Keratinocyte (primary cell): ENCODE measurements around the gene CTTNBP2. TPM values are rescaled to one million over a fixed set of nuclear protein-coding genes. Genes with fewer than 3 reads are reported as not detected.

Source experiments
- DNase-seq: peaks from one replicate; pipeline ENCODE4 v3.0.0-alpha.2; 2011; ENCODE audit warnings: low read depth, missing footprints, low spot score
- FAIRE-seq: peaks from 2 replicates; lab custom pipeline; 2011; peaks lifted over from hg19 to GRCh38; lab: Jason Lieb, UNC
- H2AFZ ChIP-seq: 2 replicates; pipeline ENCODE4 v1.6.0; 2012; ENCODE audit warnings: low read length, control low read depth, inconsistent platforms; ENCODE audit not compliant: control insufficient read depth
- H3K27ac ChIP-seq: 2 replicates; pipeline ENCODE4 v1.5.1; 2011; ENCODE audit warnings: low read length; ENCODE audit not compliant: control insufficient read depth, insufficient read depth
- H3K27me3 ChIP-seq: 3 replicates; pipeline ENCODE4 v1.6.0; 2011; ENCODE audit warnings: low read length; ENCODE audit not compliant: control insufficient read depth, insufficient read depth; ENCODE audit errors: extremely low read depth
- H3K36me3 ChIP-seq, 2 experiments: 2 replicates in 1 of 2; 3 replicates in 1 of 2; pipeline ENCODE4 v1.5.1; 2011; ENCODE audit warnings: low read length in 2 of 2, mild to moderate bottlenecking in 1 of 2; ENCODE audit not compliant: control insufficient read depth in 2 of 2, insufficient read depth in 2 of 2; ENCODE audit errors: extremely low read depth in 1 of 2
- H3K4me1 ChIP-seq: 3 replicates; pipeline ENCODE4 v1.5.1; 2011; ENCODE audit warnings: low read length; ENCODE audit not compliant: control insufficient read depth, insufficient read depth; ENCODE audit errors: extremely low read depth
- H3K4me2 ChIP-seq: 3 replicates; pipeline ENCODE4 v1.6.0; 2011; ENCODE audit warnings: low read depth, low read length; ENCODE audit not compliant: control insufficient read depth, insufficient read depth; ENCODE audit errors: extremely low read depth
- H3K4me3 ChIP-seq, 3 experiments: fragments of 200-600 bp in 1 of 3; sonication (generic) in 1 of 3; 2 replicates in 2 of 3; 3 replicates in 1 of 3; pipeline ENCODE4 v1.5.1; 2011 to 2016; ENCODE audit warnings: low read length in 3 of 3, mild to moderate bottlenecking in 3 of 3, control low read depth in 2 of 3, inconsistent platforms in 1 of 3, low read depth in 1 of 3, mixed read lengths in 1 of 3, mixed run types in 1 of 3, moderate library complexity in 1 of 3; ENCODE audit not compliant: control insufficient read depth in 2 of 3, insufficient read depth in 2 of 3; ENCODE audit errors: extremely low read depth in 1 of 3
- H3K79me2 ChIP-seq: 2 replicates; pipeline ENCODE4 v1.6.0; 2012; ENCODE audit warnings: low read length; ENCODE audit not compliant: control insufficient read depth, insufficient read depth
- H3K9ac ChIP-seq: 3 replicates; pipeline ENCODE4 v1.6.0; 2011; ENCODE audit warnings: low read length; ENCODE audit not compliant: control insufficient read depth, insufficient read depth; ENCODE audit errors: extremely low read depth
- H3K9me1 ChIP-seq: 3 replicates; pipeline ENCODE4 v1.6.0; 2011; ENCODE audit warnings: low read length; ENCODE audit not compliant: control insufficient read depth, insufficient read depth; ENCODE audit errors: extremely low read depth
- H3K9me3 ChIP-seq: 2 replicates; pipeline ENCODE4 v1.5.1; 2012; ENCODE audit warnings: low read depth, low read length; ENCODE audit not compliant: control insufficient read depth
- H4K20me1 ChIP-seq: 3 replicates; pipeline ENCODE4 v1.6.0; 2011; ENCODE audit warnings: low read length; ENCODE audit not compliant: control insufficient read depth, insufficient read depth; ENCODE audit errors: extremely low read depth
- CTCF ChIP-seq, 3 experiments: IDR thresholded peaks in 1 of 3; conservative IDR thresholded peaks in 1 of 3; optimal IDR thresholded peaks in 1 of 3; 2 replicates in 2 of 3; 3 replicates in 1 of 3; pipeline versions ENCODE3 to v1.5.1; 2011; ENCODE audit warnings: low read length in 3 of 3, mild to moderate bottlenecking in 3 of 3, moderate library complexity in 2 of 3, control low read depth in 1 of 3, inconsistent platforms in 1 of 3; ENCODE audit not compliant: insufficient read depth in 2 of 3; ENCODE audit errors: extremely low read depth in 1 of 3
- EZH2 ChIP-seq: IDR thresholded peaks from one replicate; pipeline ENCODE4 v1.6.1; 2012; ENCODE audit warnings: inconsistent platforms, mild to moderate bottlenecking, low read length, moderate library complexity
- dilution Hi-C: fragments of 300-500 bp; cut with MboI; formaldehyde crosslinking; loops from one replicate; pipeline ENCODE4 v1.7.0; 2020; ENCODE audit warnings: low sequenced_read_pairs; ENCODE audit not compliant: extremely low pct_ligation_motif_present
- polyA plus RNA-seq, 5 experiments: library from polyadenylated mRNA; depleted of rRNA in 3 of 5; stranded (reverse) in 3 of 5; stranded (forward) in 1 of 5; unstranded in 1 of 5; fragments of >200 nt; gene quantifications; 1 replicate in 1 of 5; 2 replicates in 3 of 5; 3 replicates in 1 of 5; pipeline versions ENCODE4 v1.2.1 to v1.2.3, GENCODE V29; 2011 to 2012; ENCODE audit warnings: missing spikeins in 2 of 5, low read depth in 1 of 5, low replicate concordance in 1 of 5

The CTTNBP2 gene
- polyA plus RNA-seq, 1 donor (not counting 4 experiments of a cell fraction or from before 2014, with no cell fraction given) = 0.55 TPM

- FAIRE-seq = no peak
- peaks cover 3% of the 10 kb centered on the region for H3K4me1 ChIP-seq
- H4K20me1 ChIP-seq = no peaks in the 10 kb centered on the region
- no peak overlapping the region for H3K27ac ChIP-seq
- dilution Hi-C loops = no loop called here
- no peak overlapping the region for H3K9ac ChIP-seq
- H3K9me3 ChIP-seq = no peaks in the 10 kb centered on the region
- no peak for DNase-seq
- no peaks in the 10 kb centered on the region for H3K36me3 ChIP-seq
- H2AFZ ChIP-seq = no peak overlapping the region
- no peaks in the 10 kb centered on the region for H3K9me1 ChIP-seq
- H3K27me3 ChIP-seq = no peaks in the 10 kb centered on the region
- H3K4me2 ChIP-seq = no peak overlapping the region
- H3K79me2 ChIP-seq = no peaks in the 10 kb centered on the region
- TF ChIP-seq EZH2 (no peak), CTCF (optimal IDR thresholded peaks at IDR 0.05 in 1 of 3, IDR thresholded peaks at IDR 0.05 in 1 of 3, conservative IDR thresholded peaks at IDR 0.05 in 1 of 3; ENCODE audit: extremely low read depth in 1 of 3, insufficient read depth in 2 of 3, low read length in 3 of 3) (peak in 1 of 3 experiments; percentile 15)
- no peak overlapping the region for H3K4me3 ChIP-seq
Observed at GRCh38 chr7:117829450-117830117, 43.7 kb downstream of the CTTNBP2 start.

- Histone ChIP-seq H3K4me3 (no peak overlapping the region), H3K27me3 (no peaks in the 10 kb centered on the region), H3K27ac (no peak overlapping the region)
Observed at GRCh38 chr7:117828825-117829224, 44.4 kb downstream of the CTTNBP2 start.

More at GRCh38 chr7:117828825-117829224, 44.4 kb downstream of the CTTNBP2 start:
- H3K36me3 ChIP-seq = no peaks in the 10 kb centered on the region
- H3K4me2 ChIP-seq = no peak overlapping the region
- H3K9me1 ChIP-seq = no peaks in the 10 kb centered on the region
- FAIRE-seq = no peak
- no peaks in the 10 kb centered on the region for H3K9me3 ChIP-seq
- peaks cover 3% of the 10 kb centered on the region for H3K4me1 ChIP-seq
- dilution Hi-C loops = no loop called here
- H3K9ac ChIP-seq = no peak overlapping the region
- TF ChIP-seq CTCF (optimal IDR thresholded peaks at IDR 0.05 in 1 of 3, IDR thresholded peaks at IDR 0.05 in 1 of 3, conservative IDR thresholded peaks at IDR 0.05 in 1 of 3; ENCODE audit: extremely low read depth in 1 of 3, insufficient read depth in 2 of 3, low read length in 3 of 3) = no peak
- TF ChIP-seq EZH2 = no peak
- DNase-seq = no peak
- no peaks in the 10 kb centered on the region for H3K79me2 ChIP-seq
- H2AFZ ChIP-seq = no peak overlapping the region
- no peaks in the 10 kb centered on the region for H4K20me1 ChIP-seq
